Natural killer cell (primary cell): Measurements from ENCODE around the gene FAT1. TPM values are rescaled to one million over a fixed set of nuclear protein-coding genes. Genes with fewer than 3 reads are reported as not detected.

Experiments used
- ATAC-seq, 3 donors: fragments of 150-1000 bp in 2 of 3; fragments of 200-7000 bp in 1 of 3; cut with Tn5 transposase; 1 replicate in 1 of 3; 2 replicates in 2 of 3; pipeline ENCODE4 v1.10.0; 2021; ENCODE audit warnings: mild to moderate bottlenecking in 2 of 3, moderate library complexity in 2 of 3
- DNase-seq, 2 donors: peaks; one replicate each; pipeline versions ENCODE4 v3.0.0 to v3.0.0-alpha.2; 2013 to 2021; ENCODE audit warnings: mixed read lengths in 1 of 2
- H3K27ac ChIP-seq: one replicate; pipeline ENCODE4 v1.5.1; 2013; ENCODE audit warnings: mild to moderate bottlenecking, low read length
- H3K27me3 ChIP-seq: one replicate; pipeline ENCODE4 v1.6.1; 2013; ENCODE audit warnings: low read length; ENCODE audit not compliant: control insufficient read depth, insufficient read depth
- H3K36me3 ChIP-seq: one replicate; pipeline ENCODE4 v1.6.1; 2013; ENCODE audit warnings: low read length; ENCODE audit not compliant: control insufficient read depth, insufficient read depth
- H3K4me1 ChIP-seq: one replicate; pipeline ENCODE4 v1.6.1; 2013; ENCODE audit warnings: low read length; ENCODE audit not compliant: control insufficient read depth, insufficient read depth
- H3K4me3 ChIP-seq: one replicate; pipeline ENCODE4 v1.5.1; 2013; ENCODE audit warnings: low read length
- H3K9me3 ChIP-seq: one replicate; pipeline ENCODE4 v1.6.1; 2013; ENCODE audit warnings: low read length; ENCODE audit not compliant: control insufficient read depth, insufficient read depth
- H3K27ac Mint-ChIP-seq, 2 donors: one replicate each; pipeline ENCODE4 v1.8.0; 2022; ENCODE audit warnings: mild to moderate bottlenecking in 2 of 2, mixed read lengths in 2 of 2, moderate library complexity in 1 of 2
- H3K27me3 Mint-ChIP-seq, 2 donors: one replicate each; pipeline ENCODE4 v1.8.0; 2022; ENCODE audit warnings: low read depth in 2 of 2, mixed read lengths in 2 of 2
- H3K36me3 Mint-ChIP-seq: one replicate; pipeline ENCODE4 v1.8.0; 2022; ENCODE audit warnings: mixed read lengths
- H3K4me1 Mint-ChIP-seq, 2 donors: one replicate each; pipeline ENCODE4 v1.8.0; 2022; ENCODE audit warnings: mixed read lengths in 2 of 2
- H3K4me3 Mint-ChIP-seq: one replicate; pipeline ENCODE4 v1.8.0; 2022; ENCODE audit warnings: mild to moderate bottlenecking, moderate library complexity, mixed read lengths
- H3K9me3 Mint-ChIP-seq, 2 donors: one replicate each; pipeline ENCODE4 v1.8.0; 2022; ENCODE audit warnings: mixed read lengths in 2 of 2
- CTCF ChIP-seq: fragments of 200-600 bp; IDR thresholded peaks from one replicate; pipeline ENCODE4 v1.8.0; 2022; ENCODE audit warnings: antibody characterized with exemption
- WGBS: methylation state at CpG from one replicate; pipeline ENCODE4 v1.1.7; 2013; ENCODE audit warnings: missing lambda C conversion rate; ENCODE audit not compliant: insufficient coverage; 5-methylcytosine and 5-hydroxymethylcytosine counted together
- intact Hi-C: fragments of 100-400 bp; cut with micrococcal nuclease; formaldehyde crosslinking; loops from one replicate; pipeline ENCODE4 v1.14.2; 2022
- total RNA-seq, 4 donors: library from RNA; stranded (reverse); fragments of 120-200 nt in 1 of 4; gene quantifications; one replicate each; pipeline versions ENCODE4 v1.2.3 to v1.2.4, GENCODE V29; 2013 to 2022

FAT1 gene
- total RNA-seq, 3 donors from 2014 or later (not counting 1 experiment from before 2014, with no cell fraction given), result not detected

- DNase-seq (no peak), ATAC-seq (no peak)
- Histone ChIP-seq H3K9me3 (no peaks in the 10 kb centered on the region), H3K4me1 (no peaks in the 10 kb centered on the region), H3K27ac (no peak overlapping the region), H3K4me3 (no peak overlapping the region), H3K27me3 (no peaks in the 10 kb centered on the region), H3K36me3 (no peaks in the 10 kb centered on the region)
- H3K36me3 Mint-ChIP-seq, result no peaks in the 10 kb centered on the region
- intact Hi-C loops, result no loop called here
- no peaks in the 10 kb centered on the region for H3K4me1 Mint-ChIP-seq
- no peak for TF ChIP-seq CTCF
- H3K27ac Mint-ChIP-seq, result no peak overlapping the region
- H3K27me3 Mint-ChIP-seq, result no peaks in the 10 kb centered on the region
- H3K9me3 Mint-ChIP-seq, result peaks cover 8% of the 10 kb centered on the region in 2 donors
- WGBS, result 74% methylated on average over 4 of the region's 4 CpGs
- no peak overlapping the region for H3K4me3 Mint-ChIP-seq
These were observed 13.8 kb upstream of the FAT1 start for GRCh38 chr4:186737427-186737826.

- H3K4me3 Mint-ChIP-seq, result no peak overlapping the region
- 89% methylated on average over 4 of the region's 6 CpGs for WGBS
- no peak for ATAC-seq
These were observed 12.8 kb upstream of the FAT1 start for GRCh38 chr4:186736466-186736865.

GRCh38 chr4:186734251-186734650 lies 10.6 kb upstream of the FAT1 start:
- 91% methylated on average over 5 of the region's 7 CpGs for WGBS
- DNase-seq, result no peak
- no peak for ATAC-seq
- intact Hi-C loops, result no loop called here
- H3K9me3 ChIP-seq, result no peaks in the 10 kb centered on the region
- H3K4me1 ChIP-seq, result no peaks in the 10 kb centered on the region
- H3K27me3 Mint-ChIP-seq, result peaks cover 0 to 1% of the 10 kb centered on the region in 2 donors
- no peak for TF ChIP-seq CTCF
- H3K4me3 Mint-ChIP-seq, result no peak overlapping the region
- no peaks in the 10 kb centered on the region for H3K36me3 ChIP-seq
- no peaks in the 10 kb centered on the region for H3K36me3 Mint-ChIP-seq
- no peaks in the 10 kb centered on the region for H3K4me1 Mint-ChIP-seq
- H3K4me3 ChIP-seq, result no peak overlapping the region
- H3K27ac ChIP-seq, result no peak overlapping the region
- peaks cover 4 to 6% of the 10 kb centered on the region in 2 donors for H3K9me3 Mint-ChIP-seq
- no peaks in the 10 kb centered on the region for H3K27me3 ChIP-seq
- H3K27ac Mint-ChIP-seq, result no peak overlapping the region

More at GRCh38 chr4:186736466-186736865, 12.8 kb upstream of the FAT1 start:
- no peaks in the 10 kb centered on the region for H3K27me3 Mint-ChIP-seq
- H3K36me3 Mint-ChIP-seq, result no peaks in the 10 kb centered on the region
- TF ChIP-seq CTCF, result no peak
- Histone ChIP-seq H3K27ac (no peak overlapping the region), H3K4me3 (no peak overlapping the region), H3K4me1 (no peaks in the 10 kb centered on the region), H3K36me3 (no peaks in the 10 kb centered on the region), H3K27me3 (no peaks in the 10 kb centered on the region), H3K9me3 (no peaks in the 10 kb centered on the region)
- intact Hi-C loops, result no loop called here
- DNase-seq, result no peak
- peaks cover 8% of the 10 kb centered on the region in 2 donors for H3K9me3 Mint-ChIP-seq
- H3K27ac Mint-ChIP-seq, result no peak overlapping the region
- no peaks in the 10 kb centered on the region for H3K4me1 Mint-ChIP-seq

- no peak overlapping the region for H3K4me3 Mint-ChIP-seq
- no peaks in the 10 kb centered on the region for H3K36me3 Mint-ChIP-seq
- Histone ChIP-seq H3K36me3 (no peaks in the 10 kb centered on the region), H3K4me1 (no peaks in the 10 kb centered on the region), H3K9me3 (no peaks in the 10 kb centered on the region), H3K27ac (no peak overlapping the region), H3K27me3 (no peaks in the 10 kb centered on the region), H3K4me3 (no peak overlapping the region)
- no peaks in the 10 kb centered on the region for H3K4me1 Mint-ChIP-seq
- ATAC-seq (no peak), DNase-seq (no peak)
- no peak for TF ChIP-seq CTCF
- 86% methylated on average over 4 of the region's 4 CpGs for WGBS
- no peak overlapping the region for H3K27ac Mint-ChIP-seq
- intact Hi-C loops, result no loop called here
- H3K27me3 Mint-ChIP-seq, result peaks cover 0 to 3% of the 10 kb centered on the region in 2 donors
- peaks cover 4 to 6% of the 10 kb centered on the region in 2 donors for H3K9me3 Mint-ChIP-seq
These were observed 10.1 kb upstream of the FAT1 start for GRCh38 chr4:186733778-186734177.
